GM18507 (cell line): ENCODE measurements around the gene ZAR1L.

ENCODE experiments used
- DNase-seq: peaks from one replicate; pipeline ENCODE4 v3.0.0; 2011; ENCODE audit warnings: low read depth; ENCODE audit not compliant: insufficient read length; ENCODE audit errors: extremely low spot score
- FAIRE-seq: peaks from 2 replicates; lab custom pipeline; 2011; peaks lifted over from hg19 to GRCh38; lab: Jason Lieb, UNC

ZAR1L gene

GRCh38 chr13:32309312-32310133 is 5.6 kb downstream of the ZAR1L start:
- FAIRE-seq (no peak), DNase-seq (no peak)

GRCh38 chr13:32305646-32306045 is 9.5 kb downstream of the ZAR1L start:
- DNase-seq (no peak), FAIRE-seq (no peak)

GRCh38 chr13:32302461-32302860 is 12.7 kb downstream of the ZAR1L start:
- DNase-seq: no peak
- no peak for FAIRE-seq

GRCh38 chr13:32300920-32301319 is 14.2 kb downstream of the ZAR1L start:
- no peak for FAIRE-seq
- no peak for DNase-seq

- FAIRE-seq (no peak), DNase-seq (no peak)
These were observed 14.8 kb downstream of the ZAR1L start for GRCh38 chr13:32300406-32300805.

DNA sequence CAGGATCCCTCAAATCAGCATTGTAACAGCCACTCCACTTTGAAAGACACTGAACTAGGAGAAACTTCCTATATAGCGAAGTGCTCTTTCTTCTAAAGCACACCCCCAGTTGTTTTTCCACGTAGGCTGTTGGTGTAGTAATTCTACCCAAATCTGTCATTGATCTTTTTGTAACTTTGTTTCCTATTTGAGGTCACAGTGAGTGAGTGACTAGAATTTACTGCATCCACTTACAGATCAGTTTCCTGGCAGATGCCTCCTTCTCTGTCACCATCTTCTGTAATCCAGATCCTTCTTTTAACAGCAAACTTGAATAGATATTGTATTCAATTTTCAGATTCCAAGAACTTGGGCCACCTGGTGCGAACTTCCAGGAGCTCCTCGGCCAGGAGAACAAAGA is 15.3 kb downstream of the ZAR1L start:
- FAIRE-seq (no peak), DNase-seq (no peak)

GRCh38 chr13:32298695-32299094 is 16.5 kb downstream of the ZAR1L start:
- no peak for DNase-seq

GRCh38 chr13:32297206-32297605 is 18.0 kb downstream of the ZAR1L start:
- FAIRE-seq (no peak), DNase-seq (no peak)

More at GRCh38 chr13:32298695-32299094, 16.5 kb downstream of the ZAR1L start:
- FAIRE-seq: no peak

DNA sequence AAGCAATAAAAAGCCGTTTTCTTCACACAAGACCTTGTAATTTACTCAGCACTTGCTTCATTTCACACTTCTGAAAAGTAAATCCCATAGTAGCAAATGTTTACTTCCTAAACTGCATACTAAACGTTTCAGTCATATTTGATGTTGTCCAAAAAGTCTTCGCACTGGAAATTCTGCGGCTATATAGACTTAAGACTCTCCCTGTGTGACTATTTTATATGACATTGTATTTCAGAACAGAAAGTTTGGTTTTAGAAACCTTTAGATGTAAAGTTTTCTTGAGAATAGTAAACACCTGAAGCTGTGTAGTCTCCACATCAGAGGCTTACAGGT is 29.6 kb downstream of the ZAR1L start:
- FAIRE-seq: no peak
- no peak for DNase-seq

DNA sequence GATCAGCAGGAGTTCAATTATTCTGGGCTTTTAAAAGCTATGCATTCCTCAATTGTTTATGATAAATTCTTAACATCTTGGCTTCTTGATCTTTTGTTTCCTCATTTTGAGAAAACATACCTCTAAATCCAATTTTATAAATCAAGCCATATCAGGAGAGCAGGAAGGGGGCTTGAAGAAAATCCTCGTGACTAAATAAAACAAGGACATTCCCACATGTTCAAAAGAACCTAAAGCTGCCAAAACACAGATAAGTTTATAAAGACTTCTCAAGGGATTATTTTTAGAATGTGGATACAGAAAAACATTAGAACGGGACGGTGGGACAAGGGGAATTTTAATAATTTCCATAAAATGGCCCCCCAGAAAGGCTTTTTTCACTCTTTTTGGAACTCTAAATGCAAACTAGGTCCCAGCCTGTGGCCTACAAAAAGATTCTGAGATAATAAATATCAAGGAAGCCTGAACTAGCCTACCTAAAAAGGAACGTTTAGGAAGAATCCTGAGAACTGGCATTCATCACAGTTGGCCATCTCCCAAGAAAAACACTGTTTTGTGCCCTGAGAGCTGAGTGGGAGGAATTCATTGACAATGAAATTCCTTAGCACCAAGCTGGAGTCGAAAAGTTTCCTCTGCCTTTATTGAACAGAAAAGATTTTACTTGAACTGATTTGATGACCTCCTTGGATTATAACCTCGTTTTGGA is 30.1 kb downstream of the ZAR1L start:
- DNase-seq: no peak
- no peak for FAIRE-seq

DNA sequence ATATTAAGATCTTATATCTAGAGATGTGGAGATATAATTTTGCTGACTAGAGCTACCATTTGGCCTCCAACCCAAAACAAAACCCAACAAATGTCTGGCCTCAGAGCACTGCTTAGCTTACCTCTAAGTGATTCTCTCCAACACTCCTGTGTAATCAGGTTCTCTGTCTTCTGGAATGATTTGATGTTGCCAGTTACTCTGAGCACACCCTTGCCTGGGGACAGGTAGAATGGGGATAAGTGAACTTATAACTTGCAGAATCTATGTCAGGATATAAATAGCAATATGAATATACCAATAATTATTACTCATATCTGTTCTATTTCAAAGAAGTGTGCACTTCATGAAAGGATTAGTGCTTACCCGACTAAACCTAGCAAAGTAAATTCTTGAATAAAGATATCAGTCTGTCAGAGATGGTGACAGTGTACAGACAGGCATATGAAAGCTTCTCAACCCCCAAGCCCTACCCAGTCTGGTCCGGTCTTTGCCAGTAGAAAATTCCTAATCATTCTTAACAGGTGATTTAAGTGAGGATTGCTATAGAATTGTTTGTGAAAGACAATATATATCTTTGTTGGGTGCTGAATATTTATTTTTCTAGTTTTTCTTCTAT is 33.0 kb downstream of the ZAR1L start:
- DNase-seq (no peak), FAIRE-seq (no peak)

DNA sequence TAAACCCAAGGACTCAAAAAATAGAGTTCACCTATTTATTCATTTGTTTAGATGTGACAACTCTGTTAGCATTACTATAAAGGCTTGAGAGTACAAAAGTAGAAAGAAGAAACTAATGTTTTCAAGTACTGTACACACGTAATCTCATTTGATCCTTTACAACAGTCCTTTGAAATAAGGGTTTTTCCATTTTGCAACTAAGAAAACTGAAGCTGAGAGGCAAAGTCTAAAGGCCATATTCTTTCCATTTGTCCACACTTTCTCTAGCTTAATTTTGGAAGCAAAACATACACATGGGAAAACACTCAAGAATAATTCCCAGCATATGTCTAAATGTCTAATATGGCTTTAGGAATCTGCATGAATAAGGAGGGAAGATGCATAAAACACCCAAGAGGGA is 34.1 kb downstream of the ZAR1L start:
- FAIRE-seq: no peak

DNA sequence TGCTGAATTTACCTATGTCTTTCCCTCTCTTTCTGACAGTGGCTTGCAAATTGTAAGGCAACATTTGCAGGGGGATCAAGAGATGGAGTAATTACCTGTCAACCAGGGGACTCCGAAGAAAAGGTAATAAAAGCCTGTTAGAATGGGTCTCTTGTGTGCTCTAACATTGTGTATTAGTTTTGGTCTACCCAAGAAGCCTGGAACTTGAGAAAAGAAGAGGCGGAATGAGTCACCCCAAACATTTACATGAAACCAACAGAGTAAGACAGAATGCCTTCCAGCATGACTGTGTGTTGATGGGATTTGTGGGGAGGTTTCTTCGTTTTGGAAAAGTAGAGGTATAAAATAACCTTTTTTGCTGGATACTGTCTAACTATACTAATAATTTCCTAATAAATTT is 36.7 kb downstream of the ZAR1L start:
- FAIRE-seq (no peak), DNase-seq (no peak)

More for the DNA sequence above, 34.1 kb downstream of the ZAR1L start:
- DNase-seq: no peak

DNA sequence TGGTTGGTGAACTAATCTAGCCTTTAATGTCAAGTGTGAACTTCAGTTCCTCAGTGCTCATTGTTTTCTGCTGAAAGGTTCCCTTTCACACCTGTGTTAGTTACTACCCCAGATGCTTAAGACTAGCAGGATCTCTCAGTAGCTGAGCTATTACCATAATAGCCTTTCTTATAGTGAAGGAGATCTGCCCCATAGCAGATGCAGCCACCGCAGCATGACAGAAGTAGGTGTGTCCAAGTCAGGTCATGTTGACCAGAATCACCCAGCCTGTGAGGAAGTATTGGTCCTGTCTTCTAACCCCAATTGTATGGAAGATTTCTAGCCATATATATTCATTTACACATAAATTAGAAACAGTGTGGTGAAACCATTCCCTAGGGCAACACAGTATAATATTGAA is 37.3 kb downstream of the ZAR1L start:
- DNase-seq: no peak
- FAIRE-seq: no peak

DNA sequence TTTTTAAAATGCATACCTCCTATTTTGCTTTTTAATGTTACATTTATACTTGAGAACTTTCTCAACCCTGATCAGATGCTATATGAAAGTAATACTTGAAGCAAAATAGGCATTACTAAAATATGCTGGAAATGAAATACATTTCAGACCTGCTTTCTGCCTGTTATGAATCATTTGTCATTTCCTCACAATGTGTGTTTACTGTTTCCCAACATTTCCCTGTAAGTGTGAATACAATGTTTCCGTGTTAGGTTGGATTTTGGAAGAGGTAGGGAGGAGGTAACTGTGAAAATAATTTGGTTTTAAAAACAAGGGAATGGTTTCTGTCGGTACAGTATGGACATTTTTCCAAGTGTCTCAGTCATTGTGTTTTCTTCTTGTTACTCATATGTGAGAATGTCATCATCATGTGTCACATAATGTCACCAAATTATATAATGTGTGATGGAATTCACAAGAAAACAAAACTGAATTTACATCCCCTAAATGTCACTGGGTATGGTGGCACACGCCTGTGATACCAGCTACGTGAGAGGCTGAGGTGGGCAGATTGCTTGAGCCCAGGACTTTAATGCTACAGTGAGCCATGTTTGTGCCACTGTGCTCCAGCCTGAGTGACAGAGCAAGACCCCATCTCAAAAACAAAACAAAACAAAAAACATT is 43.0 kb downstream of the ZAR1L start:
- FAIRE-seq: peak; percentile 12
- DNase-seq: no peak

- FAIRE-seq: peak; percentile 35
- DNase-seq: no peak
These were observed 47.2 kb downstream of the ZAR1L start for GRCh38 chr13:32267836-32268439.

DNA sequence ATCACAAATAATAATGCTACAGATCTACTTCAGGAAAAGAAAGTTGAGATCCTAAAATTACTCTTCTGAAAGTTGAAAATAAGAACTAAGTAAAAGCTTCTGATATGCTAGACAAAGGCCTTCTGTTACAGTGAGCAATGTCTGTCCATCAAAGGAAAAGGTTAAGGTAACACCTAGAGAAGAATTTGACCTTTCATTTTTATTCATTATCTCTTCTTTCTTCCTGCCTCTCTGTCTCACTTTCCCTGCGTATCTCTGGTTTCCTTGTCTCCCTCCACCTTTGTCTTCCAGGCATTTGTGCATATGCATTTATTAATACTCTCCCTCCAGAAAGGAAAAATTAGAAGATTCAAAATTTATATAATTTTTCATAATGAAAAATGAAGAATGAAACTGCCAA is 49.0 kb downstream of the ZAR1L start:
- FAIRE-seq (no peak), DNase-seq (no peak)

- FAIRE-seq: no peak
- no peak for DNase-seq
These were observed 49.4 kb downstream of the ZAR1L start for GRCh38 chr13:32265726-32266125.

DNA sequence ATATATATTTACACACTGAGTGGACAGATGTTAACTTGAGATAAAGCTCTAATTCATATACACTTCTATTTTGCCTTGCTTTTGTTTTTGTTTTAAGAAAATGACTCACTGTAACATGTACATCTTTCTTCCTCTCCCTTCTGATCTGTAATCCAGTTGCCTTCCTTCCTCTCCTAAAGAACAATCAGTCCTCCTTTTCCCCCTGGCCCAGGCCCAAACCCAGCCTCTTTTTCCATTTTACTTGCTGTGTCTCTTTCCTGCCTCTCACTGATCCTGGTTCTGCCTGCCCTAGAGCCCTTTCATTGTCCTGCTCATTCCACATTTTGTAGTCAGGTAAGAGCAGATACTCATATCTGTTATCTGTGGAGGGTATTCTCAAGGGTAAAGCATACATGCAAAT is 50.8 kb downstream of the ZAR1L start:
- DNase-seq (no peak), FAIRE-seq (no peak)

DNA sequence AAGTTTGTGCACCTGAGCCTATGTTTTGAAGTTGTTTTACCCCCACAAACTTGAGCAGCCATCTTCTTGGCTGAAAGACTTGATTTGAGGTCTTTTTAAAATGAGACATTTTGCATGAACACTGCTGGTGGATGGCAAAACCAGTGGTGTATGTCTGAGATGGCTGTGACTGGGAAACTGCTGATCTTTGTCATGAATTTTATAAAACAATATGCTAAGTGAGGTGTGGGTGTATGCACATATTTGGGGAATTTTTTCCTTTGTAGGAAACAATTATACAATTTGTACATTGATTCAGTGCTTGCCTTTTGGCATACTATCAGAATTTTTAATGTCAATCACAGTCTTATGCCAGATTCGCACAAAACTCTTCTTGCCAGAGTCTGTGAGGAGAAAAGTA is 52.5 kb downstream of the ZAR1L start:
- no peak for DNase-seq
- no peak for FAIRE-seq
